HL-60 (cell line): ENCODE measurements around the gene PRRC2B.
"Not testable (repeated sequence)": the region's sequence is repeated elsewhere in the genome, so short reads cannot be mapped to it uniquely, and the experiment has no call there.

Experiments used
- DNase-seq, 2 experiments: peaks; one replicate each; pipeline ENCODE4 v3.0.0-alpha.2; 2010 to 2020; ENCODE audit warnings: low read depth in 1 of 2, low spot score in 1 of 2
- H3K27ac ChIP-seq: fragments of 250-450 bp; sonication (Bioruptor Pico); replicated peaks from 2 replicates; pipeline ENCODE4 v1.5.1; 2020; ENCODE audit warnings: mild to moderate bottlenecking, moderate library complexity
- H3K27me3 ChIP-seq: fragments of 250-450 bp; sonication (Bioruptor Pico); 2 replicates; pipeline ENCODE4 v1.5.1; 2021; ENCODE audit warnings: mild to moderate bottlenecking, moderate library complexity; ENCODE audit not compliant: insufficient read depth, poor library complexity, severe bottlenecking
- H3K4me3 ChIP-seq: replicated peaks from 2 replicates; pipeline ENCODE4 v1.5.1; 2011; ENCODE audit warnings: mild to moderate bottlenecking, control low read depth, low read length; ENCODE audit not compliant: insufficient read depth
- CTCF ChIP-seq: IDR thresholded peaks from one replicate; pipeline ENCODE4 v1.5.1; 2011; ENCODE audit warnings: low read length, control low read depth, inconsistent platforms; ENCODE audit not compliant: insufficient read depth
- GABPA ChIP-seq: IDR thresholded peaks from 2 replicates; pipeline ENCODE4 v1.6.1; 2012; ENCODE audit warnings: low read depth
- POLR2AphosphoS5 ChIP-seq: IDR thresholded peaks from 2 replicates; pipeline ENCODE4 v1.6.1; 2012; ENCODE audit warnings: low read depth
- REST ChIP-seq: IDR thresholded peaks from 2 replicates; pipeline ENCODE4 v1.6.1; 2012; ENCODE audit warnings: low read depth; ENCODE audit not compliant: insufficient replicate concordance
- SPI1 ChIP-seq: IDR thresholded peaks from 2 replicates; pipeline ENCODE4 v1.6.1; 2012; ENCODE audit warnings: low read depth, mild to moderate bottlenecking, borderline replicate concordance

The PRRC2B gene

DNA sequence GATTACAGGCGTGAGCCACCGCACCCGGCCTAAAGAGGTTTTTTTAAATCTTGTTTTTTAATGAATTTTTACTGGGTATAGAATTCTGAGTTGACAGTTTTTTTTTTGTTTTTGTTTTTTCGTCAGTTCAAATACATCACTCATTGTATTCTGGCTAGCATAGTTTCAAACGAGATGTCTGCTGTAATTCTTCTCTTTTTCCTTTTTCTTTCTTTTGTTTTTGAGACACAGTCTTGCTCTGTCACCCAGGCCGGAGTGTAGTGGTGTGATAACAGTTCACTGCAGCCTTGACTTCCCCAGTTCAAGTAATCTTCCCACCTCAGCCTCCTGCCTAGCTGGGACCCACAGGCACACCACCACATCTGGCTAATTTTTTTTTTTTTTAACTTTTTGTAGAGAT lies 149.3 kb downstream of the PRRC2B start:
- Histone ChIP-seq H3K27me3 (peaks cover 11% of the 10 kb centered on the region), H3K27ac (no peak overlapping the region), H3K4me3 (no peak overlapping the region)
- TF ChIP-seq REST: no peak
- no peak for DNase-seq

DNA sequence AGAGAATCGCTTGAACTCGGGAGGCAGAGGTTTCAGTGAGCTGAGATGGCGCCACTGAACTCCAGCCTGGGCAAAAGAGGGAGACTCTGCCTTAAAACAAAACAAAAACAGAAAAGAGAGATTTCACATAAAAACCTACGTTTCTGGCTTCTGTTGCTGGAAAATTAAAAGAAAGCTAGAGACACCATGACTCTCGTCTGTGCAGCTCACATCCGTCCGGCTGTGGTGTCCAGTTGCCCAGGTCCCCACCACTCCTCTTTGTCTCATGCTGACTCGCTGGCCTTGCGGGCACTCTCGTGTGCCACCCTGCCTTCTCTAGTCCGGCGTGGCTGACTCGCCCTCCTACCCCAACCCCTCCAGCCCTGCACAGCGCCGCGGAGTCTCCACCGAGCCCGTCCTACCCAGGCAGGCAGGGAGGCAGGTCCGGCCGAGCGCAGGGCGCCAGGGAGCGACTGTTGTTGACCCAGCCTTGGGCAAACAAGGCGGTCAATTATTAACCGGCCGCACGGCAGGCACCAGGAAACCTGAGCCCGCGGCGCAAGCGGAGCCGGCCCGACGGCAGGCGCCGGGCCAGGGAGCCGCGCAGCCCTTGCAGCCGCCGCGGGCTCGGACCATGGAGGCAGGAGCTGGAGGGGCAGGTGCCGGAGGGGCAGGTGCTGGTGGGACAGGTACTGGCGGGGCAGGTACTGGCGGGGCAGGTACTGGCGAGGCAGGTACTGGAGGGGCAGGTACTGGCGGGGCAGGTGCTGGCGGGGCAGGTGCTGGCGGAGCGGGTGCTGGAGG lies 151.3 kb downstream of the PRRC2B start, which contains the start of gene PRRT1B:
PRRT1B (plus strand) TSS at position 521 of the 783 bp plus-strand sequence; CDS start at position 614, 93 bp downstream.
- no peak within 1 kb of the TSS for H3K4me3 ChIP-seq
- DNase-seq: no peak
- no peak within 1 kb of the TSS for H3K27ac ChIP-seq
- TF ChIP-seq GABPA (no peak), CTCF (no peak), SPI1 (no peak), POLR2AphosphoS5 (no peak), REST (no peak)
- peaks cover 11% of the 10 kb centered on the region for H3K27me3 ChIP-seq

- DNase-seq: no peak
- TF ChIP-seq POLR2AphosphoS5 (no peak), GABPA (no peak), SPI1 (no peak)
- Histone ChIP-seq H3K27me3 (peaks cover 11% of the 10 kb centered on the region), H3K27ac (no peak overlapping the region), H3K4me3 (no peak overlapping the region)
Observed at GRCh38 chr9:131545786-131546335, 152.0 kb downstream of the PRRC2B start.

DNA sequence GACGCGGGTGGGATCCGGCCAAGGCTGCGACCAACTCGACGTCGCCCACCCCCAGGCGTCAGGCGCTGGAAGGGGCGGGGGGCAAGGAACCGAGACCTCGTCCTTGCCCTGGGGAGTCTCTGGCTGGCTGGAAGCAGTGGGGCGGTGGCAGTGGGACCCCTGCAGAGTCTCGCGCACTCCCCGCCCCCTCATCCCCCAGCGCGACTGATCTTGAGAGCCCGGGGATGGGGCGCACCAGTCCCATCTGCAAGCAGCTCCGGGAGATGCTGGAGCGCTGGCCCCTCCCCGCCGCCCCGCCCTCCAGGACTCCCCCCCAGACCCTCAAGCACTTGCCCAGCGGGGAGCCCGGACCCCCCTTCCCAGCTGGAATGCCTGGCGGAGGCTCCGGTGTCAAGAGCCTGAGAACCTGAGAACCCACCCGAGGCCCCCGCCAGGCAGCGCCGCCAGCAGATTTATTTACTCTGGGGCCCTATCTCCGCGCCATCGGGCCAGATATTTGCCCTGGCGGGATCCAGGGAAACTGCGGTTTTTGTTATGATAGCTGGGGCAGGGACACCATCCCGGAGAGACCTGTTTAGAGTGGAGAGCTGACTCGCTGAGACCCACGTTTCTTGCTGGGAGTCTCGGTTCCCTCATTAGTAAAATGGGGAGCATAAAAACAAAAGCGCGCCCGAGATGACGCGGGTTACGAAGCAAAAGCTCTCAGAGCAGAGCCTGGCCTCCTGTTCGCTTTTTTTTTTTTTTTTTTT lies 152.6 kb downstream of the PRRC2B start:
- Histone ChIP-seq H3K27ac (no peak overlapping the region), H3K4me3 (no peak overlapping the region), H3K27me3 (peaks cover 11% of the 10 kb centered on the region)
- DNase-seq: no peak
- TF ChIP-seq GABPA (no peak), REST (no peak), CTCF (no peak), SPI1 (no peak), POLR2AphosphoS5 (no peak)

DNA sequence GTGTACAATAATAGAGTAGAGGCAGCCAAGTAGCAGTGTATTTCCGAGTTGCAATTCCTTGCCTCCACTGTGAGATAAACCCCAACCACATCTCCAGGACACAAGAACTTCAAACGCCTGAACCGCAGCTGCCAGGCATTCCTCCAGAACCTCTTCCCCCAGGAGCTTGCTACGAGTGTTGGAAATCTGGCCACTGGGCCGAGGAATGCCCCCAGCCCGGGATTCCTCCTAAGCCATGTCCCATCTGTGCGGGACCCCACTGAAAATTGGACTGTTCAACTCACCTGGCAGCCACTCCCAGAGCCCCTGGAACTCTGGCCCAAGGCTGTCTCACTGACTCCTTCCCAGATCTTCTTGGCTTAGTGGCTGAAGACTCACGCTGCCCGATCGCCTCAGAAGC lies 155.3 kb downstream of the PRRC2B start:
- not testable (repeated sequence) for H3K27ac ChIP-seq, DNase-seq, H3K4me3 ChIP-seq
- H3K27me3 ChIP-seq: peaks cover 11% of the 10 kb centered on the region
